Measurements from ENCODE around the gene KANTR. TPM values are rescaled to one million over a fixed set of nuclear protein-coding genes. Genes with fewer than 3 reads are reported as not detected.
A peak's percentile ranks its signal among the peaks of the same experiment; 100 is the strongest.

The KANTR gene
- total and polyA plus RNA-seq, 2 experiments from 2014 or later, result 6.4 to 15.5 TPM

- TF ChIP-seq, protein P1, sequence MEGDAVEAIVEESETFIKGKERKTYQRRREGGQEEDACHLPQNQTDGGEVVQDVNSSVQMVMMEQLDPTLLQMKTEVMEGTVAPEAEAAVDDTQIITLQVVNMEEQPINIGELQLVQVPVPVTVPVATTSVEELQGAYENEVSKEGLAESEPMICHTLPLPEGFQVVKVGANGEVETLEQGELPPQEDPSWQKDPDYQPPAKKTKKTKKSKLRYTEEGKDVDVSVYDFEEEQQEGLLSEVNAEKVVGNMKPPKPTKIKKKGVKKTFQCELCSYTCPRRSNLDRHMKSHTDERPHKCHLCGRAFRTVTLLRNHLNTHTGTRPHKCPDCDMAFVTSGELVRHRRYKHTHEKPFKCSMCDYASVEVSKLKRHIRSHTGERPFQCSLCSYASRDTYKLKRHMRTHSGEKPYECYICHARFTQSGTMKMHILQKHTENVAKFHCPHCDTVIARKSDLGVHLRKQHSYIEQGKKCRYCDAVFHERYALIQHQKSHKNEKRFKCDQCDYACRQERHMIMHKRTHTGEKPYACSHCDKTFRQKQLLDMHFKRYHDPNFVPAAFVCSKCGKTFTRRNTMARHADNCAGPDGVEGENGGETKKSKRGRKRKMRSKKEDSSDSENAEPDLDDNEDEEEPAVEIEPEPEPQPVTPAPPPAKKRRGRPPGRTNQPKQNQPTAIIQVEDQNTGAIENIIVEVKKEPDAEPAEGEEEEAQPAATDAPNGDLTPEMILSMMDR (conservative IDR thresholded peaks at IDR 0.05; ENCODE audit: low read depth in 2 of 2), result no peak
- no peak for TF ChIP-seq JUNB (IDR thresholded peaks at IDR 0.05; ENCODE audit: unreplicated experiment)
- TF ChIP-seq STAT1 (IDR thresholded peaks at IDR 0.05; ENCODE audit: unreplicated experiment), result no peak
- no peak for TF ChIP-seq POLR2AphosphoS5 (IDR thresholded peaks at IDR 0.05; ENCODE audit: low read depth)
- TF ChIP-seq EZH2 (IDR thresholded peaks at IDR 0.05; ENCODE audit: low read depth, unreplicated experiment), result no peak
- TF ChIP-seq ZNF114 (CRISPR knock-in tag; IDR thresholded peaks at IDR 0.05), result no peak
- TF ChIP-seq, protein P2, sequence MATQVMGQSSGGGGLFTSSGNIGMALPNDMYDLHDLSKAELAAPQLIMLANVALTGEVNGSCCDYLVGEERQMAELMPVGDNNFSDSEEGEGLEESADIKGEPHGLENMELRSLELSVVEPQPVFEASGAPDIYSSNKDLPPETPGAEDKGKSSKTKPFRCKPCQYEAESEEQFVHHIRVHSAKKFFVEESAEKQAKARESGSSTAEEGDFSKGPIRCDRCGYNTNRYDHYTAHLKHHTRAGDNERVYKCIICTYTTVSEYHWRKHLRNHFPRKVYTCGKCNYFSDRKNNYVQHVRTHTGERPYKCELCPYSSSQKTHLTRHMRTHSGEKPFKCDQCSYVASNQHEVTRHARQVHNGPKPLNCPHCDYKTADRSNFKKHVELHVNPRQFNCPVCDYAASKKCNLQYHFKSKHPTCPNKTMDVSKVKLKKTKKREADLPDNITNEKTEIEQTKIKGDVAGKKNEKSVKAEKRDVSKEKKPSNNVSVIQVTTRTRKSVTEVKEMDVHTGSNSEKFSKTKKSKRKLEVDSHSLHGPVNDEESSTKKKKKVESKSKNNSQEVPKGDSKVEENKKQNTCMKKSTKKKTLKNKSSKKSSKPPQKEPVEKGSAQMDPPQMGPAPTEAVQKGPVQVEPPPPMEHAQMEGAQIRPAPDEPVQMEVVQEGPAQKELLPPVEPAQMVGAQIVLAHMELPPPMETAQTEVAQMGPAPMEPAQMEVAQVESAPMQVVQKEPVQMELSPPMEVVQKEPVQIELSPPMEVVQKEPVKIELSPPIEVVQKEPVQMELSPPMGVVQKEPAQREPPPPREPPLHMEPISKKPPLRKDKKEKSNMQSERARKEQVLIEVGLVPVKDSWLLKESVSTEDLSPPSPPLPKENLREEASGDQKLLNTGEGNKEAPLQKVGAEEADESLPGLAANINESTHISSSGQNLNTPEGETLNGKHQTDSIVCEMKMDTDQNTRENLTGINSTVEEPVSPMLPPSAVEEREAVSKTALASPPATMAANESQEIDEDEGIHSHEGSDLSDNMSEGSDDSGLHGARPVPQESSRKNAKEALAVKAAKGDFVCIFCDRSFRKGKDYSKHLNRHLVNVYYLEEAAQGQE (IDR thresholded peaks at IDR 0.05; ENCODE audit: unreplicated experiment), result no peak
- TF ChIP-seq ZNF331 (CRISPR knock-in tag; IDR thresholded peaks at IDR 0.05; ENCODE audit: low read depth), result no peak
- no peak for TF ChIP-seq EZH2phosphoT487 (IDR thresholded peaks at IDR 0.05; ENCODE audit: unreplicated experiment)
- TF ChIP-seq CREB1 (CRISPR knock-in tag; IDR thresholded peaks at IDR 0.05; ENCODE audit: low read depth), result no peak
- no peak for TF ChIP-seq ZNF462 (CRISPR knock-in tag; IDR thresholded peaks at IDR 0.05)
- TF ChIP-seq NANOG (IDR thresholded peaks at IDR 0.05; ENCODE audit: borderline replicate concordance), result no peak
- TF ChIP-seq ETS1 (IDR thresholded peaks at IDR 0.05), result no peak
- H3K9me2 ChIP-seq (ENCODE audit: insufficient read depth), result no peaks in the 10 kb centered on the region
- no peaks in the 10 kb centered on the region for H3K79me2 ChIP-seq (replicated peaks; ENCODE audit: insufficient read depth)
- no peak overlapping the region for H3K4me3 Mint-ChIP-seq
- H3K9me3 Mint-ChIP-seq, result no peaks in the 10 kb centered on the region
- no peak overlapping the region for H3K4me3 ChIP-seq
- H3K27me3 ChIP-seq (ENCODE audit: insufficient read depth), result no peaks in the 10 kb centered on the region
- peak; percentile 43 for ATAC-seq
- H2AFZ ChIP-seq, result no peak overlapping the region
- peaks cover 8% of the 10 kb centered on the region; the same call in 1 of the 2 replicates for H3K4me1 ChIP-seq (ENCODE audit: insufficient read depth)
- H3K27ac ChIP-seq (ENCODE audit: low read depth), result no peak overlapping the region; the same call in 1 of the 2 replicates
- no peak overlapping the region for H3K4me2 ChIP-seq
- DNase-seq (ENCODE audit: low spot score), result peak; percentile 33
- peaks cover 9% of the 10 kb centered on the region for H3K27me3 Mint-ChIP-seq (ENCODE audit: insufficient read depth, low read depth, poor library complexity)
- no peaks in the 10 kb centered on the region; the same call in 1 of the 2 replicates for H3F3A ChIP-seq (replicated peaks; ENCODE audit: low read depth)
- no peaks in the 10 kb centered on the region for H3K36me3 Mint-ChIP-seq (ENCODE audit: low read depth)
- H3K27ac Mint-ChIP-seq, result no peak overlapping the region
- no peaks in the 10 kb centered on the region for H4K20me1 ChIP-seq (replicated peaks; ENCODE audit: insufficient read depth)
- H3K4me1 Mint-ChIP-seq, result peaks cover 15% of the 10 kb centered on the region
- H3K36me3 ChIP-seq (ENCODE audit: insufficient read depth), result no peaks in the 10 kb centered on the region
Observed at GRCh38 chrX:53073115-53073586, 20.8 kb upstream of the KANTR start.
